Activated T-helper 2 cell treated with anti-CD3 and anti-CD28 coated beads, Interferon-gamma antibody, Interleukin-2, Interleukin-4, amounts not matched to agents 10 μg/mL and 5 μg/mL and 100 μg/mL, durations not matched to agents 14 hours and 24 hours and 36 hours (primary cell): Measurements from ENCODE around the gene VAT1L. TPM values are rescaled to one million over a fixed set of nuclear protein-coding genes. Genes with fewer than 3 reads are reported as not detected.
"Not testable (repeated sequence)": the region's sequence is repeated elsewhere in the genome, so short reads cannot be mapped to it uniquely, and the experiment has no call there.

Experiments
- DNase-seq: peaks from one replicate; pipeline ENCODE4 v3.0.0; 2021; ENCODE audit warnings: low spot score
- H3K27ac Mint-ChIP-seq: one replicate; pipeline ENCODE4 v1.8.0; 2021; ENCODE audit warnings: mixed read lengths
- H3K27me3 Mint-ChIP-seq: one replicate; pipeline ENCODE4 v1.8.0; 2021; ENCODE audit warnings: low read depth, mixed read lengths
- H3K36me3 Mint-ChIP-seq: one replicate; pipeline ENCODE4 v1.8.0; 2021; ENCODE audit warnings: low read depth, mixed read lengths
- H3K4me1 Mint-ChIP-seq: one replicate; pipeline ENCODE4 v1.8.0; 2021; ENCODE audit warnings: low read depth, mixed read lengths
- H3K4me3 Mint-ChIP-seq: one replicate; pipeline ENCODE4 v1.8.0; 2021; ENCODE audit warnings: low read depth, mild to moderate bottlenecking, moderate library complexity, mixed read lengths
- H3K9me3 Mint-ChIP-seq: one replicate; pipeline ENCODE4 v1.8.0; 2021; ENCODE audit warnings: mixed read lengths
- intact Hi-C: fragments of 100-400 bp; cut with micrococcal nuclease; formaldehyde crosslinking; loops from one replicate; pipeline ENCODE4 v1.15.1; 2023
- total RNA-seq: library from RNA; stranded (reverse); gene quantifications from 2 replicates; pipeline ENCODE4 v1.2.3, GENCODE V29; 2022

Gene VAT1L
- total RNA-seq, 1 donor from 2014 or later = not detected

GRCh38 chr16:77945126-77945525, 156.8 kb downstream of the VAT1L start:
- Mint-ChIP-seq H3K4me1 (no peaks in the 10 kb centered on the region), H3K9me3 (no peaks in the 10 kb centered on the region), H3K4me3 (no peak overlapping the region), H3K36me3 (no peaks in the 10 kb centered on the region), H3K27me3 (peaks cover 2% of the 10 kb centered on the region), H3K27ac (no peak overlapping the region)
- DNase-seq = no peak
- intact Hi-C loops = no loop called here

GRCh38 chr16:77946823-77947222, 158.5 kb downstream of the VAT1L start:
- no peaks in the 10 kb centered on the region for H3K9me3 Mint-ChIP-seq
- no peak overlapping the region for H3K4me3 Mint-ChIP-seq
- peaks cover 2% of the 10 kb centered on the region for H3K27me3 Mint-ChIP-seq
- no peaks in the 10 kb centered on the region for H3K36me3 Mint-ChIP-seq
- intact Hi-C loops = no loop called here
- H3K27ac Mint-ChIP-seq = no peak overlapping the region
- DNase-seq = no peak
- no peaks in the 10 kb centered on the region for H3K4me1 Mint-ChIP-seq

GRCh38 chr16:77947590-77947989, 159.2 kb downstream of the VAT1L start:
- H3K27me3 Mint-ChIP-seq, intact Hi-C loops, DNase-seq, H3K36me3 Mint-ChIP-seq, H3K4me1 Mint-ChIP-seq, H3K27ac Mint-ChIP-seq, H3K4me3 Mint-ChIP-seq, H3K9me3 Mint-ChIP-seq: not testable (repeated sequence)

- Mint-ChIP-seq H3K9me3 (no peaks in the 10 kb centered on the region), H3K36me3 (no peaks in the 10 kb centered on the region), H3K27me3 (peaks cover 2% of the 10 kb centered on the region), H3K4me1 (no peaks in the 10 kb centered on the region), H3K4me3 (no peak overlapping the region), H3K27ac (no peak overlapping the region)
- DNase-seq = no peak
- intact Hi-C loops = no loop called here
Measured at GRCh38 chr16:77948835-77949234, 160.5 kb downstream of the VAT1L start.

- Mint-ChIP-seq H3K9me3 (no peaks in the 10 kb centered on the region), H3K4me1 (no peaks in the 10 kb centered on the region), H3K4me3 (no peak overlapping the region), H3K27me3 (peaks cover 2% of the 10 kb centered on the region), H3K36me3 (no peaks in the 10 kb centered on the region), H3K27ac (no peak overlapping the region)
- intact Hi-C loops = no loop called here
- DNase-seq = no peak
Measured at GRCh38 chr16:77949445-77949844, 161.1 kb downstream of the VAT1L start.

GRCh38 chr16:77951788-77952187, 163.4 kb downstream of the VAT1L start:
- no peak overlapping the region for H3K4me3 Mint-ChIP-seq
- no peak for DNase-seq
- no peaks in the 10 kb centered on the region for H3K36me3 Mint-ChIP-seq
- H3K27me3 Mint-ChIP-seq = peaks cover 2% of the 10 kb centered on the region
- H3K9me3 Mint-ChIP-seq = no peaks in the 10 kb centered on the region
- no peaks in the 10 kb centered on the region for H3K4me1 Mint-ChIP-seq
- H3K27ac Mint-ChIP-seq = no peak overlapping the region
- intact Hi-C loops = no loop called here

GRCh38 chr16:77955127-77955526, 166.8 kb downstream of the VAT1L start:
- Mint-ChIP-seq H3K4me3 (no peak overlapping the region), H3K27ac (no peak overlapping the region), H3K36me3 (no peaks in the 10 kb centered on the region), H3K27me3 (no peaks in the 10 kb centered on the region), H3K4me1 (no peaks in the 10 kb centered on the region), H3K9me3 (no peaks in the 10 kb centered on the region)
- intact Hi-C loops = no loop called here
- DNase-seq = no peak

- intact Hi-C loops = no loop called here
- no peak overlapping the region for H3K4me3 Mint-ChIP-seq
- H3K9me3 Mint-ChIP-seq = no peaks in the 10 kb centered on the region
- DNase-seq = no peak
- H3K27me3 Mint-ChIP-seq = no peaks in the 10 kb centered on the region
- H3K27ac Mint-ChIP-seq = no peak overlapping the region
- H3K4me1 Mint-ChIP-seq = no peaks in the 10 kb centered on the region
- H3K36me3 Mint-ChIP-seq = no peaks in the 10 kb centered on the region
Measured at GRCh38 chr16:77956231-77956630, 167.9 kb downstream of the VAT1L start.

GRCh38 chr16:77960766-77961165, 172.4 kb downstream of the VAT1L start:
- H3K4me3 Mint-ChIP-seq = no peak overlapping the region
- H3K4me1 Mint-ChIP-seq = peaks cover 3% of the 10 kb centered on the region
- no peak for DNase-seq
- H3K27me3 Mint-ChIP-seq = peaks cover 3% of the 10 kb centered on the region
- no peak overlapping the region for H3K27ac Mint-ChIP-seq
- H3K36me3 Mint-ChIP-seq = no peaks in the 10 kb centered on the region
- intact Hi-C loops = no loop called here
- no peaks in the 10 kb centered on the region for H3K9me3 Mint-ChIP-seq

GRCh38 chr16:77961814-77962213, 173.4 kb downstream of the VAT1L start:
- H3K4me1 Mint-ChIP-seq = peaks cover 3% of the 10 kb centered on the region
- no peak for DNase-seq
- no peak overlapping the region for H3K4me3 Mint-ChIP-seq
- no peaks in the 10 kb centered on the region for H3K9me3 Mint-ChIP-seq
- peaks cover 3% of the 10 kb centered on the region for H3K27me3 Mint-ChIP-seq
- H3K36me3 Mint-ChIP-seq = no peaks in the 10 kb centered on the region
- intact Hi-C loops = no loop called here
- H3K27ac Mint-ChIP-seq = no peak overlapping the region

GRCh38 chr16:77962689-77963088, 174.3 kb downstream of the VAT1L start:
- H3K27me3 Mint-ChIP-seq = peaks cover 3% of the 10 kb centered on the region
- no peaks in the 10 kb centered on the region for H3K9me3 Mint-ChIP-seq
- intact Hi-C loops = no loop called here
- DNase-seq = no peak
- H3K36me3 Mint-ChIP-seq = no peaks in the 10 kb centered on the region
- H3K27ac Mint-ChIP-seq = no peak overlapping the region
- H3K4me1 Mint-ChIP-seq = peaks cover 3% of the 10 kb centered on the region
- no peak overlapping the region for H3K4me3 Mint-ChIP-seq

GRCh38 chr16:77963185-77964044, 175.1 kb downstream of the VAT1L start:
- H3K9me3 Mint-ChIP-seq = no peaks in the 10 kb centered on the region
- no peak overlapping the region for H3K4me3 Mint-ChIP-seq
- intact Hi-C loops = no loop called here
- peaks cover 3% of the 10 kb centered on the region for H3K27me3 Mint-ChIP-seq
- H3K36me3 Mint-ChIP-seq = no peaks in the 10 kb centered on the region
- peaks cover 3% of the 10 kb centered on the region for H3K4me1 Mint-ChIP-seq
- DNase-seq = no peak
- no peak overlapping the region for H3K27ac Mint-ChIP-seq

GRCh38 chr16:77965346-77965745, 177.0 kb downstream of the VAT1L start:
- no peaks in the 10 kb centered on the region for H3K36me3 Mint-ChIP-seq
- no peak overlapping the region for H3K27ac Mint-ChIP-seq
- no peaks in the 10 kb centered on the region for H3K9me3 Mint-ChIP-seq
- H3K4me1 Mint-ChIP-seq = peaks cover 3% of the 10 kb centered on the region
- no peak overlapping the region for H3K4me3 Mint-ChIP-seq
- DNase-seq = no peak
- intact Hi-C loops = no loop called here
- peaks cover 3% of the 10 kb centered on the region for H3K27me3 Mint-ChIP-seq
